ENCODE measurements around the gene ATP2C1.
"Not testable (repeated sequence)": the region's sequence is repeated elsewhere in the genome, so short reads cannot be mapped to it uniquely, and the experiment has no call there.

ATP2C1 gene, protein sequence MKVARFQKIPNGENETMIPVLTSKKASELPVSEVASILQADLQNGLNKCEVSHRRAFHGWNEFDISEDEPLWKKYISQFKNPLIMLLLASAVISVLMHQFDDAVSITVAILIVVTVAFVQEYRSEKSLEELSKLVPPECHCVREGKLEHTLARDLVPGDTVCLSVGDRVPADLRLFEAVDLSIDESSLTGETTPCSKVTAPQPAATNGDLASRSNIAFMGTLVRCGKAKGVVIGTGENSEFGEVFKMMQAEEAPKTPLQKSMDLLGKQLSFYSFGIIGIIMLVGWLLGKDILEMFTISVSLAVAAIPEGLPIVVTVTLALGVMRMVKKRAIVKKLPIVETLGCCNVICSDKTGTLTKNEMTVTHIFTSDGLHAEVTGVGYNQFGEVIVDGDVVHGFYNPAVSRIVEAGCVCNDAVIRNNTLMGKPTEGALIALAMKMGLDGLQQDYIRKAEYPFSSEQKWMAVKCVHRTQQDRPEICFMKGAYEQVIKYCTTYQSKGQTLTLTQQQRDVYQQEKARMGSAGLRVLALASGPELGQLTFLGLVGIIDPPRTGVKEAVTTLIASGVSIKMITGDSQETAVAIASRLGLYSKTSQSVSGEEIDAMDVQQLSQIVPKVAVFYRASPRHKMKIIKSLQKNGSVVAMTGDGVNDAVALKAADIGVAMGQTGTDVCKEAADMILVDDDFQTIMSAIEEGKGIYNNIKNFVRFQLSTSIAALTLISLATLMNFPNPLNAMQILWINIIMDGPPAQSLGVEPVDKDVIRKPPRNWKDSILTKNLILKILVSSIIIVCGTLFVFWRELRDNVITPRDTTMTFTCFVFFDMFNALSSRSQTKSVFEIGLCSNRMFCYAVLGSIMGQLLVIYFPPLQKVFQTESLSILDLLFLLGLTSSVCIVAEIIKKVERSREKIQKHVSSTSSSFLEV

DNA sequence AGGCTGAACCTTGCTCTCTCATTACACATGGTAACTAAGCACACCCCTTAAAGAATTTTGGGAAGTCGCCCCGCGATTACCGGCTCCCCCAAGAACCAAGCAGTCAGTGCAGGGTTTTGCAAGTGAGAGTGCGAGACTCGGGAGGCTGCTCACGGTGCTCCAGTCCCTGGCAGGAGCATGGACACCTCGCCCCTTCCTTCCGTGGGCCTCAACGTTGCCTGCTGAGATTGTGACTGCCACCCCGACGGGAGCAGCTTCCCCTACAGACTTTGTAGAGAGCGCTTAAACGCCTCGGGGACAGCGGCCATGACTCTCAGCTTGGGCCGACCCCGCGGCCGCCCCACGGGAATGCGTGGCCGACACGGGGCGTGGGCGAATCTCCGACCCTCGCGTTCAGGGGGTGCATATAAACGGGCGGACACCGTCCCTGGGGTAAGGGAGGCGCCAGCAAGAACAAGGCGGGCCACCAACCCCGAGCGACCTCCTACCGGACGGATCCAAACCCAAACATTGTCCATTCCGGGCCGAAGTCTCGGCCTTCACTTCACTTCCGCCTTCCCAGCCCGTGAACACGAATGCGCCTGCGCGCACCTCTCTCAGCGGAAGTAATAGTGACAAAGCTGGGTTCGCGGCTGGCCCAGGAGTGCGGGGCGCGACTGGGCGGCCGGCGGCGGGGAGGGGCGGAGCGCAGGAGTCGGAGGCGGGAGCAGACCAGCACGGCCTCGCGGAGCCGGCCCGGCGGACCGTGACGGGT lies at the start of gene ATP2C1:
Gene ATP2C1 (plus strand): TSS at position 709 of the 754 bp plus-strand sequence. CDS start 686 bp downstream, outside the sequence.
- peak; percentile 95 for DNase-seq

DNA sequence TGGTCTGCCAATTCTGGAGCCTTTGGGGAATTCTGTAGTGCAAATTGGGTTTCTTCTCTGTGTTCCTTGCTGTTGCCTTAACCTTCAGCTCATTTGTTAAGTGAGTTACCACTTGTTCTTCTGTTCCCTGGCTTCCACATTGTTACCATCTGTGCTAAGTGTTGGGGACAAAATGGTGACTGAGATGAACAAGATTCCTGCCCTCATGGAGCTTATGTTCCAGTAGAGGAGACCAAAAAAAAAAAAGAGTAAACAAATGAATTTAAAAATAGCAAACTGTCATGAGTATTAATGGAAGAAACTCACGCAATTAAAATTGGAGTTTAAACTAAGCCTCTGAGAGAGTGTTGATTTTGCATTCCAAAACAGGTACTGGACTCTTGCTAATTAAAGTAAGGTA lies 49.4 kb upstream of the ATP2C1 start:
- no peak for DNase-seq

DNA sequence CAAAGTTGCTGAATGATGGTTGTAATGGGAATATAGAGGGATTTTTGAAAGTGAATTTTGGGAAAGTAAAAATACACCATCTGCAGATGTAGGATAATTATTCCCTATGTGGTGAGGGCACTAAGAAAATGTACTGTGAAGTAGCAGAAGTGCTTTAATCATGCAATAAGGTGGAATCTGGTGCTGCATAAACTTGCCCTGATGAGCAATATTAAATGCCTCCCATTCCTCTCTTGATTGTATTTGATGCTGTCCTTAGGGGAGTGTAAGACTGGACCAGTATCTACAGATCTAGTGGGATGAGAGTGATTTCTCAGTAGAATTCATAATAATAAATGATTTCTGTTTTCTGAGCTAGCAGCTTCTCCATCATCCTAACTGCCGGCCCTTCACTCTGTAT lies 47.7 kb upstream of the ATP2C1 start:
- no peak for DNase-seq

DNA sequence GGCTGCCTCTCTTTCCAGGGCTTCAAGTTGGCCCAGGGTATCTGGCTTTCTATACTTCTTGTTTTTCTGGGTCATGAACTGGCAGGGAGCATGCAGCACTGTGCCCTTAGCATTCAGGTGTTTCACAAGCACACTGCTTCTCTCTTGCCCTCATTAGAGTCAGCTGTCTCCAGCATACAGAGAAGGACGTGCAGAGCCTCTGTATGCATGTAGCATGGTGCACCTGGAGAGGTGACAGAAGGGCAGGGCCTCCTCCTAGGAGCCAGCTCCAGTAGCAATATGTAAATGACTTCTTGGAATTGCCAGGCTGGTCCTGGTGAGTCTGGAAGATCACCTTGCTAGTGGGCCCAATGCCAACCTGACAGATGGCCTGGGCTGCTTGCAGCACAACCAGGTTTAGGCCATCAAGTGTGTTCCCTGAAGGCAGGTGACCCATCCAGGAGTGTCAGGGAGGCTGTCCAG lies 44.8 kb upstream of the ATP2C1 start:
- DNase-seq: peak; percentile 11

DNA sequence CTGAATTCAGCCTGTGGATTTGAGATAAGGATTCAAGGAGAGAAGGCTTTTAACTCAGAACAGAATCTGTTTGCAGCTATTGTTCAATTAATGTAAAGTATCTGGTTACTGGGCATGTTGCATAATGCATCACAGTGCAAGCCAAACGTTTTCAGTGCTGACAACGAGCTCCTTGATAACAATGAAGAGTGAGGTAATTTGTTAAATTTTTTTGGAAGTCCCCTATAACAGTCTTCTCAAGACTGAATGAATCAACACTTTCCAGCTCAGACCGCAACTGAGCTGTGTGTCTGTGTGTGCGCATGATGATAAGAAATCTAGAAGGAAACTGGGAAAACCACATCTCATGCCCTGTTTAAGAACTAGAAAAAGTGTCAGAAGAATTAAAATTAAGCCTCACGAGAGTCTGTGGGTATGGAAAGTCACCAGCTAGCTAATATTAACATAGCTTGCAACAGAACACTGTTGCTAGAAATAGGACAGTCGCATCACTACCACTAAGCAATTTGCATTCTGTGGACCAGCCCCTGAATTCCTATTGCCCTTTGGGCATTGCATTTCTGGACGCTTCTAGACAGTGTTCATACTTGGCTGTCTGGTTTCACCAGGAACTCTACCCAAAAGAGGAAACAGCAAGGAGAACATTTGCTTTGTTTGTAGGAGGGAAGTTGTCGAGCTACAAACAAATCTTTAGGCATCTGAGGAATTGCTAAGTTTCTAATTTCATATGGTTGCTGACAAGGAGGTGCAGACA lies 43.7 kb upstream of the ATP2C1 start:
- DNase-seq: peak; percentile 94

DNA sequence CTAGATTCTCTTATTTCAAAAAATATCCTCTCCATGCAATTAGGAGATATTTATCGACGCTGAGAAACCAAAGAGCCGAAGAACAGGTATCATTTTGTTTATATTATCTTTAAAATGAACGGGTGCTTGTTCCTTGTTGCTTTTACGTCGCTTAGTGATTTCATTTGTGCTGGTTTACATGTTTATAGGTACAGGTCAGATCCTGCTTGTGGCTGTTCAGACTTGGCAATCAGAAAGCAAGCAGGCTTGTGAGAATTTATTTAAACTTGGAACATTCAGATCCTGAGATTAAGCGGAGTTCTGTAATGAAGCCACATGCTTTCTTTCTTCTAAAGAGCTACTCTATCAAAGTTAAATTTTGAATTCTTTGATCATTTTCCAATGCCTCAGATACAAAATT lies 43.0 kb upstream of the ATP2C1 start:
- DNase-seq: peak; percentile 38

DNA sequence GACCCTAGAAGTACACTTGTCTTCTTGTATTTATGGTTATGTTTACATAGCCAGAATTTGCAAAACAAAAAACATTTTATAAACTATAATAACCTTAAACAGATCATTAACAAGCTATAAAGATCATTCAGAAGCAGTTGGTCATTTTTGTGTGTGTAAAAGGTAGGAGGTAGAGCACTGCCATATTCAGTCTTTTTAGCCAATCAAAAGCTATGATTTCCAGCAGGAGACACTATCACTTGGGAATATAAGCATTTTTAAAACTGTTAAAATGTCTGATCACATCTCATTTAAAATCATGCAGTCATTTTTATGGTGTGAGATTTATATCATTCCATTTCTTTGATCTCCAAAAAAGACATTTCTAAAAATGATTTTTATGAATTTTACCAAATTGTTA lies 42.6 kb upstream of the ATP2C1 start:
- DNase-seq: peak; percentile 12

DNA sequence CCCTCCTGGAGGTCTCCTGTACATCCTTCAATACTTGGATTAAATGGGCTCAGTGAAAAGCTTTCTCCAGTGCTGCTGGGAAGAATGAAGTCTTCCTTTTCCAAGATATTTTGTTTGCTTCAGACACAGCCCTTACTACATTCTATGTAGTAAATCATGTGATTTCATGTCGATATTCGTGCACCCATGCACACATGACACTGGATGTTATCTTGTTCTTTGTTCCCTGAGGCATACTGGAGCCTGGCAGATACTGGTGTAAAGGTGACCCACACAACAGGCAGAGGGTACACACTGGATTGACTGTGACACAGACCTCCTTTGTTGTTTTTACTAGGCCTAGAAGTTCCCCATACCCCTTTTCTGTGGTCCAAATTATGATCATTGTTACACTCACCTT lies 40.3 kb upstream of the ATP2C1 start:
- DNase-seq: no peak

DNA sequence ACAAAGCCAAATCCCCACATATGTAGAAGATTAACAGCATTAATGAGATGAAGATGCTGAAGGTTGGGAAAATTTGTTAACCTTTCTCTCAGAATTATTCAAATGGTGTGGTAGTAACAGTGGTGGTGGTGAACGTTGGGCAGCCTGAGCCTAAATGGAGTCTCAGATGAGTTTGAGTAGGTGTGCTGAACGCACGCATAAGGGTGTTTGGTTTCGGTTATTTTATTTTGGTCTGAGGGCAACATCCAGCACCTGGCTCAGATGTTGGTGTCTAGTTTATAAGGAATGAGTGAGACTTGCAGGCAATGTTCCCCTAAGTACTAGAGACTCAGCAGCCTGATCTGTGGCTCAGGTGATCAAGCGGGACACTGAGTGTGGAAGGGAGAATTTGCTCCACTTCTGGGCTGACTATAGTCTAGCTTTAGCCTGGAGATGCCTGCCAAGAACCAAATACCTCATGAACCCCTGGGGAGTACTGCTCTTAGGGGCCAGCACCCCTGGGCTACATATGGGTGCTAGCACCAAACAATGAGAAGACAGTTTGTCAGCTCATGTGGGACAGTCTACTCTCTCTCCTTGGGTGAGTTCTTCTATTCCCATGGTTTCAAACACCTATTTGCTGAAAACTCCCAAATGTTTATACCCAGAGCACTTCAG lies 39.5 kb upstream of the ATP2C1 start:
- no peak for DNase-seq

DNA sequence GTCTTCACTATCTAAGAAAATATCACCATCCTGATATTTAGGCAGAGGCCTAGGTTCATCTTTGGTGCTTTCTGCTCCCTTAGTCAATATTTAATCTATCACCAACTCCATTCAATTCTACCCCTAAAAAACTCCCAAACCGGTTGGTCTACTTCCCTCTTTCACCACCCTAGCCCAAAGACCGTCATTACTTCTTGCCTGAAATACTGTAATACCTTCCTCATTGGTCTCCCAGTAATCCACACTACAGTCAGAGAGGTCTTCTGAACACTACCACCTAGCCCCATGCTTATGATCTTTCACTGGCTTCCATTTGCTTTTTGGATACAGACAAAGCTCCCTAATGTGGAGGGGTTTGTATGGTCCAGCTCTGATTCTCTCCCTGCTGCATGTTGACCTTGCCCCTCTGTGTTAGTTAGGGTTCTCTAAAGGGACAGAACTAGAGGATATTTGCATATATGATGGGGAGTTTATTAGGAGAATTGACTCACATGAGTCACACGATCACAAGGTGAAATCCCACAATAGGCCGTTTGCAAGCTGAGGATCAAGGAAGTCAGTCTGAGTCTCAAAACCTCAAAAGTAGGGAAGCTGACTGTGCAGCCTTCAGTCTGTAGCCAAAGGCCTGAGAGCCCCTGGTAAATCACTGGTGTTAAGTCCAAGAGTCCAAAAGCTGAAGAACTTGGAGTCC lies 36.4 kb upstream of the ATP2C1 start:
- DNase-seq: peak; percentile 41

DNA sequence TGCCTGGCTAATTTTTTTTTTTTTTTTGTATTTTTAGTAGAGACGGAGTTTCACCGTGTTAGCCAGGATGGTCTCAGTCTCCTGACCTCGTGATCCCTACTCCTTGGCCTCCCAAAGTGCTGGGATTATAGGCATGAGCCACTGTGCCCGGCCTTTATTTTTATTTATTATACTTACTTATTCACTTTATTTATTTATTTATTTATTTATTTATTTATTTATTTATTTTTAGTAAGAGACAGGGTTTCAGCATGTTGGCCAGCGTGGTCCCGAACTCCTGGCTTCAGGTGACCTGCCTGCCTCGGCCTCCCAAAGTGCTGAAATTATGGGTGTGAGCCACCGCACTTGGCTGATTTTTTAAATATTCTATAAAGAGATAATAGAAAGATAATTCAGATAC lies 31.8 kb upstream of the ATP2C1 start:
- DNase-seq: not testable (repeated sequence)

DNA sequence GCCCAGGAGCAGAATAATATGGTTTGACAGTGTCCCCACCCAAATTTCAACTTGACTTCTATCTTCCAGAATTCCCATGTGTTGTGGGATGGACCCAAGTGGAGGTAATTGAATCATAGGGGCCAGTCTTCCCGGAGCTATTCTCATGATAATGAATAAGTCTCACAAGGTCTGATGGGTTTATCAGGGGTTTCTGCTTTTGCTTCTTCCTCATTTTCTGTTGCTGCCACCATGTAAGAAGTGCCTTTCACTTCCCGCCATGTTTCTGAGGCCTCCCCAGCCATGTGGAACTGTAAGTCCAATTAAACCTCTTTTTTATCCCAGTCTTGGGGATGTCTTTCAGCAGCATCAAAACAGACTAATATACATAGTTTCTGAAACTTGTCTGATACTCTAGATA lies 28.4 kb upstream of the ATP2C1 start:
- DNase-seq: no peak

DNA sequence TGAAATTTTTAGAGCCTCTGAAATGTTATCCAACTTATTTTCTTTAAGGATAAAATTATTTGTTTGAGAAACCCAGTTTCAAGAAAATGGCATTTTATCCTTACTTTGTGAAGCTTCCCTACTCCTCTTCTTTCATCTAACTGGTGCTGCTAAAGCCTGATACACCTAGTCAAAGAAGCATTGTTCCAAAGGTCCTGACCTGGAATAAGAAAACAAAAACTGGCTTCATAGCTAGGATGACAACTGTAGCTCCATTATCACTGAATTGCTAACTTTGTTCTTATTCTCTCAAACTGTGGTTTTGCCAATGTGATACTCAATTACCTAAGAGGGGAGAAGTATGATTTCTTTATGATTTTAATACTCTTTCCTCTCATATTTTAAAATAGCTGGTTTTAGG lies 27.6 kb upstream of the ATP2C1 start:
- DNase-seq: no peak

DNA sequence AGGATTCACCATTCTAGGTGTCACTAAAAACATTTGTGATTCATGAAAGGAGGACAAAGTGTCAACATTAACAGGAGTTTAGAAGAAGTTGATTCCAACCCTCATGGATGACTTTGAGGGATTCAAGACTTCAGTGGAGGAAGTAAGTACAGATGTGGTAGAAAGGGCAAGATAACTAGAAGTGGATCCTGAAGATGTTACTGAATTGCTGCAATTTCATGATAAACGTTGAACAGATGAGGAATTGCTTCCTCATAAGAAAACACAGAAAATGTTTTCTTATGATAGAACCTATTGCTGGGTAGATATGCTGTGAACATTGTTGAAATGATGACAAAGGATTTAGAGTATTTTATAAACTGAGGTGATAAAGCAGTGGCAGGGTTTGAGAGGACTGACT lies 23.5 kb upstream of the ATP2C1 start:
- no peak for DNase-seq

DNA sequence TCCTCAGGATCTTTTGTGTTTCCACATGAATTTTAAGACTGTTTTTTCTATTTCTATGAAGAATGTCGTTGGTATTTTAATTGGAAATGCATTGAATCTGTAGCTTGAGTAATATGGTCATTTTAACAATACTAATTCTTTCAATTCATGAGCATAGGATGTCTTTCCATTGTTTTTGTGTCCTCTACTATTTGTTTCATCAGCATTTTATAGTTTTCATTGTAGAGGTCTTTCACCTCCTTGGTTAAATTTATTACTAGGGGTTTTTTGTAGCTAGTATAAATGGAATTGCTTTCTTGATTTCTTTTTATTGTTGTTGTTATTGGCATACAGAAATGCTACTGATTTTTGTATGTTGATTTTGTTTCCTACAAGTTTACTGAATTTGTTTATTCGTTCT lies 17.3 kb upstream of the ATP2C1 start:
- no peak for DNase-seq

DNA sequence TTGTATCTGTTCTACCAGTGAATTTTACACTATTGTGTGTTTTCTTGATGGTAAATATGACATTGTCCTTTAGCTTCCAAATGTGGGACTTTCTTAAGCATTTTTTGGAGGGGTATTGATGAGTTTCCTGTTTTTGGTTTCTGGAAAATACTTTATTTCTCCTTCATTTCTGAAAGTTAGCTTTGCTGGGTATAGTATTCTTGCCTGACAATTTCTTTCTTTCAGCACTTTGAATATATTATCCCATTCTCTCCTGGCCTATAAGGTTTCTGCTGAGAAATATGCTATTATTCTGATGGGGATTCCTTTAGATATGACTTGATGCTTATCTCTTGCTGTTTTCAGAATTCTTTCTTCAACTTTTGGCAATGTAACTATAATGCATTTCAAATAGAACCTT lies 15.4 kb upstream of the ATP2C1 start:
- no peak for DNase-seq

DNA sequence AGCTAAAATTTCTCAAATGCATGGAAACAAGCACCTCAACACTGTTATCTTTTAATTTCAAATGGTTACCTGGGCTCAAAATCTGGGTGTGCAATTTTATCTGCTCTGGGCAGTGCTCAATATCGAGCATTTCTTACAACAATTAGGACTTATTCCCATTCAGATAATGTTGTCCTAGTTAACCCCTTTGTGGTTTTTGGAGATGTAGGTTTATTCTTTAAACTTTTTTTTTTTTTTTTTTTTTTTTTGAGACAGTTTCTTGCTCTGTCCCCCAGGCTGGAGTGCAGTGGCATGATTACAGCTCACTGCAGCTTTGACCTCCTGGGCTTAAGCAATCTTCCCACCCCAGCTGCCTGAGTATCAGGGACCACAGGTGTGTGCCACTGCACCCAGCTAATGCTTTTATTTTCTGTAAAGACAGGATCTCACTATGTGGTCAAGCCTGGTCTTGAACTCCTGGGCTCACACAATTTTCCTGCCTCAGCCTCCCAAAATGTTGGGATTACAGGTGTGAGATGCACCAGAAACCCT lies 4.4 kb upstream of the ATP2C1 start:
- no peak for DNase-seq

DNA sequence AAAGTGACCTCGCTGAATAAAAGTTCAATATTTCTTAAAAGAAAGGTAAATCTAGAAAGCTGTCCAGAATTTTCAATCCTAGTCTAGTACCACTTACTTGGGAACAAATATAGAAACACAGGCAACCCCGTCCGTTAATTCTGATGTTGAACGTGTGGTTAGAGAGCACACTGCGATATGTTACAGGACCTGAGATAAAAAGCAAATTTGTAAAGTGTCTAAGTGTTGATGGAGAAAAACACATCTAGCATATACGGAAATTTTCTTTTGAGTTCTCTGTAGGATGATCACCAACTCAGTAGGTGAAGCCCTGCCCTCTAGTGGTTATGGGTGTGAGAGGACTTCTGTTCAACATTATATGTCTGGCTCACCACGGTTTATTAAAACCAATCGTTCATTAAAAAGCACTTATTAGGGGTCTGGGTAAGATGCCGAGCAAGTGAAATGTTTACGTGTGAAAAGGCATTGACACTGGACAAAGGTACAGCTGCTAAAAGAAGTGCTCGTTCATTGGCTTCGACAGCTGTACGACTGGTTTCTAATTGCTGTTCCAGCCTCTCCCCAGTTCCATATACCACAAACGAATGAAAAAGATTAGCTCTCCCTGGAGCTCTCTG lies 1.0 kb upstream of the ATP2C1 start:
- DNase-seq: peak; percentile 80

DNA sequence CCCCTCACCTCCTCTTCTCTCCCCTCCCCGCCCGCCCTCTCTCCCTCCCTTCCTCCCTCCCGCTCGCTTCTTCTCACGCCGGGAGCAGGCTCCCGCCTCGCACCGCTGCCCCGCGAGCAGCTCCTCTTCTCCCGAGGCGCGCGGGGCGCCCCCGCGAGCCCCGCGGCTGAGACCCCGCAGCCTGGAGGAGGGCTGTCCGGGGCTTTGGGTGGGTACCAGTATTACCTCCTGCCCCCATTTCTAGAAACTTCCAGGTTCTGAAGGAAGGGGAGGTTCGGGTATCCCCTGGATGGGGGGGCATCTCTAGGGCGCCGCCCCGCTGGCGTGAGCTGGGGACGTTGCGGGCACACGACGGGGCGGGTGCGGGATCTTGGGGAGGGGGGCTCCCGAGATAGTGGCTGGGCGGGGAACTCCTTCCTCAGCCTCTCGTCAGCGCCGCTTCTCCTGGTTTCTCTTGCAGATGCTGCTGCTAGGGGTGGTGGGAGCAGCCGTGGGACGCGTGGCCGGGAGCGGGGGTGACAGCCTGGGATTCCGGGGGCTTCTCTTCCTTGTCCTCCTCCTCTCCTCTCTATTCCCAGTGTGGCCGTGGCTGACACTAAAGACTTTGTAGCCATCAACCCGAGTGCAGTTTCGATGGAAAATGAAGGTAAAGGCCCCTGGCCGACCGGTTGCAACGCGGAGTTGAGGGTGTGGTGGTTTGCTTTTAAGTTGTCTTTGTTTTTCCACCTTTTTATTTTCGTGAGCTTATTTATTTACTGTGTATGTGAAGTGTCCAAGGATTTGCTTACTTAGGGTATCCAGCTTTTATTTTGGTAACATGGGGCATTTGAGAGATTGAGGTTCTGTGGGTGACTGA lies 474 bp downstream of the ATP2C1 start:
- DNase-seq: peak; percentile 26

DNA sequence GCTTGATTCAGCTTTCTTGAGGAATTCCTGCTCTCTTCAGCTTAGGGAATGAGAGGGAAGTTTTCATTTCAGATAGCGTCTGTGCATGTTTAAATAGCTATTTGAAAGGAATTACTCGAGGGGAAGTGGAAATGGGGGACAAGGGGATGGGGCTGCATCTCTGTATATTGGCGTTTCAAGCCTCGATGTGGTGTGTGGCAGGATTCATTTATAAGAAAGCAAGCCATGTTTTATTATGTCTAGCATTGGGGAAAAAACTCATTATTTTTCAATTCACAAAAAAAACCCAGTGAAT lies 1.0 kb downstream of the ATP2C1 start:
- no peak for DNase-seq

Measured in activated CD4-positive, alpha-beta T cell treated with anti-CD3 and anti-CD28 coated beads, Interleukin-2, amount 50 U/mL, for 16 hours (primary cell).